SK-N-SH (cell line): ENCODE data around the gene TDRD10. TPM values are rescaled to one million over a fixed set of nuclear protein-coding genes. Genes with fewer than 3 reads are reported as not detected.

Source experiments
- CTCF ChIA-PET: fragments of 300-600, 350-600 bp; formaldehyde crosslinking; extraction: SDS; loops from one replicate; lab custom pipeline; 2021; lab: Yijun Ruan, JAX
- POLR2A ChIA-PET: fragments of 350-600 bp; sonication (Branson Sonifier 250); formaldehyde crosslinking; extraction: SDS; loops from one replicate; lab custom pipeline; 2020; ENCODE audit warnings: antibody characterized with exemption, inconsistent platforms; lab: Yijun Ruan, JAX
- DNase-seq: peaks from one replicate; pipeline ENCODE4 v3.0.0; 2012
- H2AFZ ChIP-seq: fragments of 200-600 bp; sonication (generic); 2 replicates; pipeline ENCODE4 v1.8.1; 2016; ENCODE audit warnings: antibody characterized with exemption, mild to moderate bottlenecking, low read depth
- H3F3A ChIP-seq: fragments of 200-600 bp; sonication (generic); replicated peaks from 2 replicates; pipeline ENCODE3; 2016; ENCODE audit warnings: antibody characterized with exemption, mild to moderate bottlenecking; ENCODE audit not compliant: insufficient read depth
- H3K27ac ChIP-seq, 2 experiments: fragments of 200-500 bp in 1 of 2; fragments of 200-600 bp in 1 of 2; sonication (Bioruptor generic) in 1 of 2; sonication (generic), shearing (Covaris generic) in 1 of 2; 2 replicates each; pipeline versions ENCODE4 v1.5.1 to v1.6.1; 2014 to 2016; ENCODE audit warnings: low read depth in 2 of 2, inconsistent platforms in 1 of 2, low read length in 1 of 2, mild to moderate bottlenecking in 1 of 2, mixed read lengths in 1 of 2
- H3K27me3 ChIP-seq: fragments of 200-600 bp; sonication (generic), shearing (Covaris generic); 2 replicates; pipeline ENCODE4 v1.6.1; 2016; ENCODE audit warnings: mixed run types; ENCODE audit not compliant: insufficient read depth
- H3K36me3 ChIP-seq, 2 experiments: fragments of 200-500 bp in 1 of 2; fragments of 200-600 bp in 1 of 2; sonication (Bioruptor generic) in 1 of 2; sonication (generic) in 1 of 2; replicated peaks in 1 of 2; 2 replicates each; pipeline versions ENCODE3 to v1.5.1; 2014 to 2016; ENCODE audit warnings: low read length in 1 of 2, mild to moderate bottlenecking in 1 of 2; ENCODE audit not compliant: insufficient read depth in 2 of 2, control insufficient read depth in 1 of 2
- H3K4me1 ChIP-seq, 2 experiments: fragments of 200-500 bp in 1 of 2; fragments of 200-600 bp in 1 of 2; sonication (Bioruptor generic) in 1 of 2; sonication (generic), shearing (Covaris generic) in 1 of 2; 2 replicates each; pipeline versions ENCODE4 v1.5.1 to v1.6.1; 2014 to 2016; ENCODE audit warnings: low read depth in 1 of 2, low read length in 1 of 2, mixed run types in 1 of 2; ENCODE audit not compliant: insufficient read depth in 2 of 2, control insufficient read depth in 1 of 2
- H3K4me2 ChIP-seq: fragments of 200-600 bp; sonication (generic), shearing (Covaris generic); 2 replicates; pipeline ENCODE4 v1.6.1; 2017; ENCODE audit warnings: mixed run types
- H3K4me3 ChIP-seq, 2 experiments: fragments of 200-500 bp in 1 of 2; fragments of 200-600 bp in 1 of 2; sonication (Bioruptor generic) in 1 of 2; sonication (generic), shearing (Covaris generic) in 1 of 2; 2 replicates each; pipeline versions ENCODE4 v1.5.1 to v1.8.1; 2014 to 2016; ENCODE audit warnings: low read depth in 2 of 2, inconsistent platforms in 1 of 2, low read length in 1 of 2, mild to moderate bottlenecking in 1 of 2, mixed read lengths in 1 of 2, moderate library complexity in 1 of 2
- H3K79me2 ChIP-seq: fragments of 200-600 bp; sonication (generic); 2 replicates; pipeline ENCODE4 v1.8.1; 2017; ENCODE audit warnings: mild to moderate bottlenecking; ENCODE audit not compliant: insufficient read depth
- H3K9ac ChIP-seq: fragments of 200-600 bp; sonication (generic); 2 replicates; pipeline ENCODE4 v1.6.1; 2017; ENCODE audit warnings: mixed run types
- H3K9me2 ChIP-seq: fragments of 200-600 bp; sonication (generic); 2 replicates; pipeline ENCODE4 v1.6.1; 2017; ENCODE audit warnings: mixed run types
- H3K9me3 ChIP-seq: fragments of 200-600 bp; sonication (generic); 2 replicates; pipeline ENCODE4 v1.6.1; 2017; ENCODE audit warnings: mixed run types, mild to moderate bottlenecking, moderate library complexity
- H4K20me1 ChIP-seq: fragments of 200-600 bp; sonication (generic); 2 replicates; pipeline ENCODE4 v1.6.1; 2017; ENCODE audit warnings: mild to moderate bottlenecking, mixed run types; ENCODE audit not compliant: insufficient read depth
- ELF1 ChIP-seq: IDR thresholded peaks from 2 replicates; pipeline ENCODE4 v1.4.0; 2012
- EZH2phosphoT487 ChIP-seq: fragments of 200-600 bp; sonication (generic); IDR thresholded peaks from 2 replicates; pipeline ENCODE4 v1.6.1; 2017; ENCODE audit warnings: low read depth, mixed run types, mild to moderate bottlenecking, antibody characterized with exemption, moderate library complexity, borderline replicate concordance
- FOSL2 ChIP-seq: IDR thresholded peaks from 2 replicates; pipeline ENCODE4 v1.4.0; 2012; ENCODE audit warnings: low read depth, mild to moderate bottlenecking, moderate library complexity, borderline replicate concordance
- FOXJ3 ChIP-seq: sonication (generic); formaldehyde crosslinking; IDR thresholded peaks from 2 replicates; pipeline ENCODE4 v1.5.1; 2020; ENCODE audit warnings: mild to moderate bottlenecking, missing genetic modification reagents
- MEF2A ChIP-seq: IDR thresholded peaks from 2 replicates; pipeline ENCODE4 v1.4.0; 2012; ENCODE audit warnings: low read depth, borderline replicate concordance
- MXI1 ChIP-seq: IDR thresholded peaks from 2 replicates; pipeline ENCODE4 v1.6.1; 2012; ENCODE audit warnings: mild to moderate bottlenecking, low read depth, low read length, improper control_type of control experiment
- SMC3 ChIP-seq: IDR thresholded peaks from 2 replicates; pipeline ENCODE4 v1.6.1; 2012; ENCODE audit warnings: low read depth, low read length, improper control_type of control experiment
- TCF12 ChIP-seq: IDR thresholded peaks from 2 replicates; pipeline ENCODE4 v1.4.0; 2012
- TEAD4 ChIP-seq: IDR thresholded peaks from 2 replicates; pipeline ENCODE4 v1.4.0; 2012; ENCODE audit warnings: mild to moderate bottlenecking, borderline replicate concordance; ENCODE audit not compliant: insufficient read depth
- YY1 ChIP-seq: IDR thresholded peaks from 2 replicates; pipeline ENCODE4 v1.4.0; 2012; ENCODE audit warnings: low read depth, mild to moderate bottlenecking
- WGBS: methylation state at CpG from one replicate; pipeline ENCODE4 v1.1.6; 2017; ENCODE audit warnings: low lambda C conversion rate; 5-methylcytosine and 5-hydroxymethylcytosine counted together
- polyA plus RNA-seq, 3 experiments: library from polyadenylated mRNA; depleted of rRNA; stranded (reverse); fragments of >200 nt; gene quantifications; 2 replicates each; pipeline ENCODE4 v1.2.3, GENCODE V29; 2012
- TF ChIP-seq, protein P1 (sequence below): IDR thresholded peaks from 2 replicates; pipeline ENCODE4; 2012
- TF ChIP-seq, protein P2 (sequence below): IDR thresholded peaks from 2 replicates; pipeline ENCODE4 v1.4.0; 2012; ENCODE audit warnings: low read depth
- TF ChIP-seq, protein P3 (sequence below): IDR thresholded peaks from 2 replicates; pipeline ENCODE4 v1.4.0; 2012; ENCODE audit warnings: low read depth, borderline replicate concordance

TDRD10 gene
- polyA plus RNA-seq, 1 of the 3 experiments (the other 2 are of a cell fraction): not detected

- ChIA-PET POLR2A (no interaction called here), CTCF (interaction anchor here (1.4 to 1.9 kb wide), 2 partner anchors 33 to 248 kb away, joined by 3 to 5 read pairs; no protein-coding TSS in a partner anchor)
- Histone ChIP-seq H3K79me2 (no peaks in the 10 kb centered on the region), H3K36me3 (no peaks in the 10 kb centered on the region), H3K4me3 (no peak overlapping the region), H3K9me3 (no peaks in the 10 kb centered on the region), H3K4me2 (no peak overlapping the region), H3K9ac (no peak overlapping the region), H3K9me2 (no peaks in the 10 kb centered on the region), H4K20me1 (no peaks in the 10 kb centered on the region), H3F3A (no peaks in the 10 kb centered on the region), H3K27ac (no peak overlapping the region), H2AFZ (no peak overlapping the region), H3K27me3 (peaks cover 27% of the 10 kb centered on the region), H3K4me1 (no peaks in the 10 kb centered on the region)
- no peak for DNase-seq
- TF ChIP-seq, protein P1, sequence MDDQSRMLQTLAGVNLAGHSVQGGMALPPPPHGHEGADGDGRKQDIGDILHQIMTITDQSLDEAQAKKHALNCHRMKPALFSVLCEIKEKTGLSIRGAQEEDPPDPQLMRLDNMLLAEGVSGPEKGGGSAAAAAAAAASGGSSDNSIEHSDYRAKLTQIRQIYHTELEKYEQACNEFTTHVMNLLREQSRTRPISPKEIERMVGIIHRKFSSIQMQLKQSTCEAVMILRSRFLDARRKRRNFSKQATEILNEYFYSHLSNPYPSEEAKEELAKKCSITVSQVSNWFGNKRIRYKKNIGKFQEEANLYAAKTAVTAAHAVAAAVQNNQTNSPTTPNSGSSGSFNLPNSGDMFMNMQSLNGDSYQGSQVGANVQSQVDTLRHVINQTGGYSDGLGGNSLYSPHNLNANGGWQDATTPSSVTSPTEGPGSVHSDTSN: no peak
- no peak for TF ChIP-seq FOSL2
- no peak for TF ChIP-seq TCF12
- no peak for TF ChIP-seq MEF2A
- TF ChIP-seq, protein P2, sequence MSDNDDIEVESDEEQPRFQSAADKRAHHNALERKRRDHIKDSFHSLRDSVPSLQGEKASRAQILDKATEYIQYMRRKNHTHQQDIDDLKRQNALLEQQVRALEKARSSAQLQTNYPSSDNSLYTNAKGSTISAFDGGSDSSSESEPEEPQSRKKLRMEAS: no peak
- no peak for TF ChIP-seq ELF1
- TF ChIP-seq, protein P3, sequence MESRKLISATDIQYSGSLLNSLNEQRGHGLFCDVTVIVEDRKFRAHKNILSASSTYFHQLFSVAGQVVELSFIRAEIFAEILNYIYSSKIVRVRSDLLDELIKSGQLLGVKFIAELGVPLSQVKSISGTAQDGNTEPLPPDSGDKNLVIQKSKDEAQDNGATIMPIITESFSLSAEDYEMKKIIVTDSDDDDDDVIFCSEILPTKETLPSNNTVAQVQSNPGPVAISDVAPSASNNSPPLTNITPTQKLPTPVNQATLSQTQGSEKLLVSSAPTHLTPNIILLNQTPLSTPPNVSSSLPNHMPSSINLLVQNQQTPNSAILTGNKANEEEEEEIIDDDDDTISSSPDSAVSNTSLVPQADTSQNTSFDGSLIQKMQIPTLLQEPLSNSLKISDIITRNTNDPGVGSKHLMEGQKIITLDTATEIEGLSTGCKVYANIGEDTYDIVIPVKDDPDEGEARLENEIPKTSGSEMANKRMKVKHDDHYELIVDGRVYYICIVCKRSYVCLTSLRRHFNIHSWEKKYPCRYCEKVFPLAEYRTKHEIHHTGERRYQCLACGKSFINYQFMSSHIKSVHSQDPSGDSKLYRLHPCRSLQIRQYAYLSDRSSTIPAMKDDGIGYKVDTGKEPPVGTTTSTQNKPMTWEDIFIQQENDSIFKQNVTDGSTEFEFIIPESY: no peak
- WGBS: 69% methylated on average over 3 of the region's 3 CpGs
Observed at GRCh38 chr1:154512760-154513159, 10.7 kb downstream of the TDRD10 start.

DNA sequence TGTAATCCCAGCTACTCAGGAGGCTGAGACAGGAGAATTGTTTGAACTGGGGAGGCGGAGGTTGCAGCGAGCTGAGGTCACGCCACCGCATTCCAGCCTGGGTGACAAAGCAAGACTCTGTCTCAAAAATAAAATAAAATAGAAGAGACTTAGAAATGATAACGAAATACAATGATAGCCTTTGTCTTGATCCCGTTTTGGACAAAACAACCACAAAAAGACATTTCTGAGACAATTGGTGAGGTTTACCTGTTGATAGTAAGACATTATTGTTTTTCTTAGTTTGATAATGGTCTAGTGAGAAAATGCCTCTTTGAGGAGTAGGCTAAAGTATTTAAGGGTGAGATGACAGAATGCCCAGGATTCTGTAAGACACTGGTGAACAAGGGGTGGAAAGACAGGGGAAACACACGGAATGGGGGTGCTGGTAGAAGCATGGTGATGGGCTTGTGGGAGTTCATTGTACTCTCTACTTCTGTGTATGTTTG lies 12.1 kb downstream of the TDRD10 start:
- Histone ChIP-seq H3K4me3 (no peak overlapping the region), H3K9ac (no peak overlapping the region), H2AFZ (no peak overlapping the region), H3K9me2 (no peaks in the 10 kb centered on the region), H3K27ac (no peak overlapping the region), H3K9me3 (no peaks in the 10 kb centered on the region), H3F3A (no peaks in the 10 kb centered on the region), H3K27me3 (peaks cover 14% of the 10 kb centered on the region; the same call in 1 of the 2 replicates), H3K79me2 (no peaks in the 10 kb centered on the region), H3K4me1 (no peaks in the 10 kb centered on the region), H3K4me2 (no peak overlapping the region), H3K36me3 (no peaks in the 10 kb centered on the region), H4K20me1 (no peaks in the 10 kb centered on the region)
- no peak for TF ChIP-seq MEF2A
- TF ChIP-seq TEAD4: no peak
- TF ChIP-seq, protein P3: no peak
- no peak for TF ChIP-seq SMC3
- no peak for TF ChIP-seq YY1
- TF ChIP-seq MXI1: no peak
- no peak for TF ChIP-seq FOSL2
- TF ChIP-seq FOXJ3 (CRISPR knock-in tag): no peak
- no peak for TF ChIP-seq EZH2phosphoT487
- ChIA-PET POLR2A (no interaction called here), CTCF (interaction anchor here (1.4 to 1.9 kb wide), 2 partner anchors 35 to 246 kb away, joined by 3 to 5 read pairs; no protein-coding TSS in a partner anchor)
- no peak for DNase-seq
- 58% methylated on average over 7 of the region's 7 CpGs for WGBS
